Gastrocnemius medialis (tissue), 4 donors: ENCODE measurements around the gene CFP. TPM values are rescaled to one million over a fixed set of nuclear protein-coding genes. Genes with fewer than 3 reads are reported as not detected.
A peak's percentile ranks its signal among the peaks of the same experiment; 100 is the strongest.

Experiments
- ATAC-seq, 2 donors: fragments of 150-250 bp; one replicate each; pipeline ENCODE4 v1.9.1; 2016
- DNase-seq, 2 donors: peaks; one replicate each; pipeline ENCODE4 v3.0.0-alpha.2; 2019
- H3K27ac ChIP-seq, 4 donors: fragments of 200-600 bp; sonication (generic); 1 replicate in 1 of 4; 2 replicates in 3 of 4; pipeline ENCODE4 v1.5.1; 2016 to 2018; ENCODE audit warnings: mild to moderate bottlenecking in 2 of 4, moderate library complexity in 1 of 4
- H3K27me3 ChIP-seq, 3 donors: fragments of 200-600 bp; sonication (generic) in 2 of 3; 1 replicate in 1 of 3; 2 replicates in 2 of 3; pipeline versions ENCODE4 v1.5.1 to v1.6.0; 2016 to 2019; ENCODE audit warnings: mild to moderate bottlenecking in 1 of 3, moderate library complexity in 1 of 3
- H3K36me3 ChIP-seq, 2 donors: fragments of 200-600 bp; sonication (generic) in 1 of 2; one replicate each; pipeline ENCODE4 v1.5.1; 2017 to 2018
- H3K4me1 ChIP-seq, 2 donors: fragments of 200-600 bp; sonication (generic) in 1 of 2; one replicate each; pipeline ENCODE4 v1.5.1; 2016 to 2017; ENCODE audit warnings: mild to moderate bottlenecking in 2 of 2
- H3K4me3 ChIP-seq, 4 donors: fragments of 200-600 bp; sonication (generic) in 3 of 4; 1 replicate in 1 of 4; 2 replicates in 3 of 4; pipeline ENCODE4 v1.5.1; 2016 to 2019; ENCODE audit warnings: mild to moderate bottlenecking in 2 of 4
- H3K9me3 ChIP-seq, 3 donors: fragments of 200-600 bp; sonication (generic) in 2 of 3; 1 replicate in 1 of 3; 2 replicates in 2 of 3; pipeline ENCODE4 v1.5.1; 2016 to 2019
- POLR2A ChIP-seq, 2 donors: fragments of 450-650 bp; IDR thresholded peaks; one replicate each; pipeline ENCODE4 v1.6.1; 2017; ENCODE audit warnings: antibody characterized with exemption in 2 of 2, mild to moderate bottlenecking in 2 of 2, moderate library complexity in 2 of 2
- in situ Hi-C, 4 donors: fragments of 200-750 bp; cut with MboI; loops; one replicate each; pipeline versions ENCODE4 v1.15.0 to v1.8.0; 2017; ENCODE audit warnings: low sequenced_read_pairs in 4 of 4
- intact Hi-C: fragments of 100-400 bp; cut with DNase I; formaldehyde crosslinking; loops from one replicate; pipeline ENCODE4 v1.15.1; 2023; ENCODE audit warnings: low total_unique reads
- total RNA-seq, 4 donors: library from RNA; depleted of rRNA; stranded (reverse); fragments of >200 nt; gene quantifications; one replicate each; pipeline versions ENCODE4 v1.1.0 to v1.2.3, GENCODE V29; 2016
- TF ChIP-seq, protein P1 (sequence below), 5 experiments: fragments of 450-650 bp in 3 of 5; fragments of 200-600 bp in 2 of 5; sonication (generic) in 2 of 5; IDR thresholded peaks in 4 of 5; conservative IDR thresholded peaks in 1 of 5; 1 replicate in 4 of 5; 2 replicates in 1 of 5; pipeline ENCODE4 v1.5.1; 2016 to 2019; ENCODE audit warnings: antibody characterized with exemption in 5 of 5, mild to moderate bottlenecking in 3 of 5, moderate library complexity in 3 of 5

CFP gene
- total RNA-seq, 4 donors from 2014 or later = 0.51 to 3.8 (median 3.3) TPM; not detected in 1

DNA sequence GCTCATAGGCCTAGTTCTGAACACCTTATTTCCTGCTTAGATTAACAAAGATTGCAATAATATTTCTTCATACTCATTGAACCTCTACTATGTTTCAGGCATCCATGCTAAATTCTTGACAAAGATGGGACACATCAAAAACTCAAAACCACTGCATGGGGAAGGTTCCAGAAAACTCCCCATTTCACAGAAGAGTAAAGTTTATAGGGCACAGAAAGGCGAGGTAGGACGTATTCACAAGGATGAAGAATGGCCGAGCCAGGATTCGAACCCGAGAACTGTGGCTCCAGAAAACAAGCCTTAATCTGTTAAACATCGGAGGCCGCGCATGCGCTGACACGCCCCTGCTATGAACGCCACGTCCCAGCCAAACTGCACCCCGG is 28.6 kb upstream of the CFP start:
- Histone ChIP-seq H3K36me3 (peaks cover 0 to 22% of the 10 kb centered on the region in 2 donors), H3K27ac (peak overlapping the region; percentile 88 to 96 (median 92)), H3K4me1 (no peaks in the 10 kb centered on the region), H3K27me3 (no peaks in the 10 kb centered on the region), H3K9me3 (no peaks in the 10 kb centered on the region), H3K4me3 (peak overlapping the region; percentile 57 to 81 (median 70))
- ATAC-seq = no peak
- DNase-seq = no peak
- intact Hi-C loops (loop anchor here (1.0 to 10.0 kb wide), 7 partner anchors 8 to 425 kb away; partner anchors contain the start of genes ARAF, ELK1, USP11 and ZNF41), in situ Hi-C loops (loop anchor here in 2 of 4 donors (10.0 to 25.0 kb wide), 2 partner anchors 93 to 179 kb away; partner anchors contain the start of genes ARAF (in 1 of the 2) and ZNF81 (in 1 of the 2))
- TF ChIP-seq, protein P1, sequence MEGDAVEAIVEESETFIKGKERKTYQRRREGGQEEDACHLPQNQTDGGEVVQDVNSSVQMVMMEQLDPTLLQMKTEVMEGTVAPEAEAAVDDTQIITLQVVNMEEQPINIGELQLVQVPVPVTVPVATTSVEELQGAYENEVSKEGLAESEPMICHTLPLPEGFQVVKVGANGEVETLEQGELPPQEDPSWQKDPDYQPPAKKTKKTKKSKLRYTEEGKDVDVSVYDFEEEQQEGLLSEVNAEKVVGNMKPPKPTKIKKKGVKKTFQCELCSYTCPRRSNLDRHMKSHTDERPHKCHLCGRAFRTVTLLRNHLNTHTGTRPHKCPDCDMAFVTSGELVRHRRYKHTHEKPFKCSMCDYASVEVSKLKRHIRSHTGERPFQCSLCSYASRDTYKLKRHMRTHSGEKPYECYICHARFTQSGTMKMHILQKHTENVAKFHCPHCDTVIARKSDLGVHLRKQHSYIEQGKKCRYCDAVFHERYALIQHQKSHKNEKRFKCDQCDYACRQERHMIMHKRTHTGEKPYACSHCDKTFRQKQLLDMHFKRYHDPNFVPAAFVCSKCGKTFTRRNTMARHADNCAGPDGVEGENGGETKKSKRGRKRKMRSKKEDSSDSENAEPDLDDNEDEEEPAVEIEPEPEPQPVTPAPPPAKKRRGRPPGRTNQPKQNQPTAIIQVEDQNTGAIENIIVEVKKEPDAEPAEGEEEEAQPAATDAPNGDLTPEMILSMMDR (IDR thresholded peaks at IDR 0.05 in 4 of 5, conservative IDR thresholded peaks at IDR 0.05 in 1 of 5) = no peak
- no peak for TF ChIP-seq POLR2A (IDR thresholded peaks at IDR 0.05)

DNA sequence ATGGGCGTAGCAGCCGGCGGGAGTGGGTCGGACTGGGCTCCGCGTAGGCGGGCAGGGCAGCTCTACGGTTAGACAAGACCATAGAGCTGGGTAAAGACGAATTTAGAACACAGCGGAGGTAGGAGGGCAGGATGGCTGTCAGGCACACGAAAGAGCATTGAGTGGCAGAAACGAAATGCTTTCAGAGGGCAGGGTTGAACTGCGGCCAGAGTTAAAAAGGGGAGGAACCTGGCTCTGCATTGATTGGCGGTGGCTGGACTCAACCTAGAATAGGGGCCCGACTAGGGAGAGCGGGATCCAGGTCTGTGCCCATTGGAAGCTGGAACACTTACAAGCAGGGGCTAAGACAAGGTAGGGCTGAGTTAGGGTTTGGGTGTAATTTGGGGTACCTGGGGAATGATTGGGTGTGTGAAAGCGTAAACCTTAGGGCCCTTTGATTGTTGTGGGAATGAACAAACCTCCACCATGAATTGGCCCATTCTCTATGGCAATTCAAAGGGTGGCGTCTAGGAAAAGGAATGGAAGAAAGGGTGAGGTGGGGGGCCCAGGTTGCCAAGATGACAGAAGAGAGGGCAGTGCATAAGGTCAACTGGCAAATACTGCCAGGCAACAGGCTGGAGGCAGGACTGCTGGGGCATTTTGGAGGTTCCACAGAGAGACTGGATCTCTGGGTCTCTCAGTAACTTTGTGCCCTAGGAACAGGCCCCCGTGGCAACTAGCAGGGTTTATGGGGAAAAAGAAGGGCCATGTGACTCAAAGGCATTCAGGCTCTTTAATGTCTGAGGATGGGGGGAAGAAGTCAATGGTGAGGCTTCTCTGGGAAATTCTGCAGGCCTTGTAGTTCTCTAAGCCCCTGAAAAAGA is 21.5 kb upstream of the CFP start:
- Histone ChIP-seq H3K4me1 (peaks cover 5 to 8% of the 10 kb centered on the region in 2 donors), H3K9me3 (no peaks in the 10 kb centered on the region), H3K27me3 (no peaks in the 10 kb centered on the region), H3K4me3 (peak overlapping the region; percentile 49 to 69 (median 52)), H3K36me3 (peaks cover 0 to 11% of the 10 kb centered on the region in 2 donors), H3K27ac (peak overlapping the region; percentile 85 to 94 (median 92))
- intact Hi-C loops (loop anchor here (2.0 to 10.0 kb wide), 4 partner anchors 90 to 460 kb away; partner anchors contain the start of genes ARAF and ZNF81), in situ Hi-C loops (loop anchor here in 2 of 4 donors (10.0 to 25.0 kb wide), 2 partner anchors 86 to 186 kb away; partner anchors contain the start of genes ARAF (in 1 of the 2) and ZNF81 (in 1 of the 2))
- peak; percentile 18 to 40 for ATAC-seq
- no peak for TF ChIP-seq POLR2A (IDR thresholded peaks at IDR 0.05)
- TF ChIP-seq, protein P1 (IDR thresholded peaks at IDR 0.05 in 4 of 5, conservative IDR thresholded peaks at IDR 0.05 in 1 of 5) = no peak
- DNase-seq = no peak

DNA sequence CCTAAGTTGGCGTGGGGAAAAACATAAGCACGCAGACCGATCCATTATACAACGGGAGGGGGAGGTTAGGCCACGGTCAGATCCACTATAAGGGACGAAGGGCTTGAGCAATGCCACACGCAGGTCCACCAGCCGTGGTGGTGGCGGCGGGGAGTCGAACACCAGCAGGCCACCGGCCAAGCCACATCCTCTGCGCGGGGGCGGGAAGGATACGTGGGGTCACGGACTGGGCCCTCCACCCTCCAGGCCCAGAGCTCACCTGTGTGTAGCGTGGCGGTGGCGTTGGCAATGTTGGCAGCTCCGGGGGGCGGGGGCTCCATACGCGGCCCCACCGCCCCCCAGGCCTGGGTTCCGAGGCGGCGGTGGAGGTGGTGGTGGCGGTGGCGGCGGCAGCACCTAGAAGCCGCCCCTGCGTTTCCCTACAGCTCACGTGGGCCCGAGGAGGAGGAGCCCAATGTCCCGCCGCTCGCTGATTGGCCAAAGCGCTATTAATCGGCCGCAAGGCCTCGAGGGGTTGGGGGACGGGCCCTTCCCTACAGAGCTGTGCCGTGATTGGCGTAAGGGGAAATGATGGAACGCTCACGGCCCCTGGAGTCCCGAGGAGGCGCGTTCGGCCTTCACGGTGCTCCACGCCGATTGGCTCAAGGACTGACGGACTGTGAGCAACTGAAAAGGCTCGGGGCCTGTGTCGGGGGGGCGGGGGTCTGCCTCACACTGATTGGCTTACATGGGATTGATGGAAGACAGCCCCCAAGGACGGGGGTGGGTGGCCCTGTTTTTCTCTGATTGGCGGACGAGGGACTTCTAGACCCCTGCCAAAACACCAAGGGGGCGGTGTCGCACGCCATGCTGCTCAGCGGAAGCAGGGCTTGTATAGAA is 20.7 kb upstream of the CFP start, which contains the start of gene ELK1:
Gene ELK1, minus strand, starts transcription at position 400 of the 879 bp plus-strand sequence. CDS start 9,122 bp downstream, outside the sequence.
- Histone ChIP-seq H3K36me3 (peaks cover 0 to 11% of the 10 kb centered on the region in 2 donors), H3K4me3 (peak within 1 kb of the TSS; percentile 66 to 79 (median 70)), H3K27me3 (no peaks in the 10 kb centered on the region), H3K27ac (peak within 1 kb of the TSS; percentile 85 to 94 (median 92)), H3K4me1 (peaks cover 5 to 8% of the 10 kb centered on the region in 2 donors), H3K9me3 (no peaks in the 10 kb centered on the region)
- intact Hi-C loops = loop anchor here (1.0 to 10.0 kb wide), 5 partner anchors 8 to 460 kb away; partner anchors contain the start of genes ARAF and ZNF81
- DNase-seq (peak; percentile 95 to 97), ATAC-seq (peak; percentile 92 to 95)
- TF ChIP-seq, protein P1 (IDR thresholded peaks at IDR 0.05 in 4 of 5, conservative IDR thresholded peaks at IDR 0.05 in 1 of 5) = no peak
- peak; percentile 72 to 73 for TF ChIP-seq POLR2A (IDR thresholded peaks at IDR 0.05)
- in situ Hi-C loops = loop anchor here in 2 of 4 donors (10.0 to 25.0 kb wide), 2 partner anchors 86 to 187 kb away; partner anchors contain the start of genes ARAF (in 1 of the 2) and ZNF81 (in 1 of the 2)

DNA sequence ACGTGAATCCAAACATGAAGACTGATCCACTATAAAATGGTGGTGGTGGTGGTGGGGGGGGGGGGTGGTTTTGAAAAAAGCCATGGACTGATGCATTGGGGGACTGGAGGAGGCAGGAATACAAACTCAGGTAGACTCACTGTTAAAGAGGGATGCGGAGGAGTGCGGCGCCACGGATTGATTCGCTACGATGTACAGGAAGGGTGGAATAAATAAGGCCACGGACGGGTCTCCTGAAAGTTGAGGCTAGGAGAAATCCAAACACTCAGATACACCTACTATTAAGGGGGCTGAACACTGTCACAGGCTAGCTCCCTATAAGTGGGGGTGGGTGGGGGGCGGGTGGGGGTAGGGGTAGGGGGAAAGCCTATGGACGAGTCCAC is 20.0 kb upstream of the CFP start:
- no peak for TF ChIP-seq POLR2A (IDR thresholded peaks at IDR 0.05)
- TF ChIP-seq, protein P1 (IDR thresholded peaks at IDR 0.05 in 4 of 5, conservative IDR thresholded peaks at IDR 0.05 in 1 of 5) = no peak
- Histone ChIP-seq H3K4me3 (peak overlapping the region; percentile 66 to 79 (median 70)), H3K27me3 (no peaks in the 10 kb centered on the region), H3K27ac (peak overlapping the region; percentile 85 to 94 (median 92)), H3K4me1 (peaks cover 5 to 8% of the 10 kb centered on the region in 2 donors), H3K9me3 (no peaks in the 10 kb centered on the region), H3K36me3 (peaks cover 0 to 11% of the 10 kb centered on the region in 2 donors)
- in situ Hi-C loops = loop anchor here in 3 of 4 donors (10.0 to 25.0 kb wide), 3 partner anchors 85 to 188 kb away; partner anchors contain the start of genes ARAF (in 1 of the 3) and ZNF81 (in 1 of the 3)
- intact Hi-C loops = loop anchor here (1.0 to 10.0 kb wide), 5 partner anchors 9 to 459 kb away; partner anchors contain the start of genes ARAF and ZNF81
- ATAC-seq (no peak), DNase-seq (no peak)
